H9 (cell line): Measurements from ENCODE around the gene KRT40. TPM values are rescaled to one million over a fixed set of nuclear protein-coding genes. Genes with fewer than 3 reads are reported as not detected.

Experiments used
- DNase-seq: peaks from one replicate; pipeline ENCODE4 v3.0.0-alpha.2; 2017
- H2AFZ ChIP-seq: one replicate; pipeline ENCODE4 v1.6.1; 2013; ENCODE audit warnings: mild to moderate bottlenecking, low read length, control low read depth, moderate library complexity
- H2AK5ac ChIP-seq: 2 replicates; pipeline ENCODE4 v1.6.1; 2013; ENCODE audit warnings: low read length, control low read depth, mixed read lengths; ENCODE audit not compliant: insufficient read length
- H2BK120ac ChIP-seq: one replicate; pipeline ENCODE4 v1.6.1; 2013; ENCODE audit warnings: low read depth, mild to moderate bottlenecking, low read length, control low read depth, inconsistent platforms; ENCODE audit not compliant: poor library complexity, severe bottlenecking
- H2BK12ac ChIP-seq: 2 replicates; pipeline ENCODE4 v1.6.1; 2013; ENCODE audit warnings: low read length, control low read depth, mixed read lengths, low read depth; ENCODE audit not compliant: insufficient read length
- H2BK15ac ChIP-seq: 2 replicates; pipeline ENCODE4 v1.6.1; 2013; ENCODE audit warnings: low read depth, low read length, control low read depth
- H2BK20ac ChIP-seq: one replicate; pipeline ENCODE4 v1.6.1; 2013; ENCODE audit warnings: low read depth, mild to moderate bottlenecking, low read length, control low read depth, inconsistent platforms; ENCODE audit not compliant: poor library complexity, severe bottlenecking
- H2BK5ac ChIP-seq: 2 replicates; pipeline ENCODE4 v1.6.1; 2013; ENCODE audit warnings: low read length, control low read depth, mixed read lengths; ENCODE audit not compliant: insufficient read length
- H3K14ac ChIP-seq: 2 replicates; pipeline ENCODE4 v1.6.1; 2013; ENCODE audit warnings: low read length, control low read depth; ENCODE audit not compliant: insufficient read depth
- H3K18ac ChIP-seq: 2 replicates; pipeline ENCODE4 v1.6.1; 2013; ENCODE audit warnings: low read depth, mild to moderate bottlenecking, mixed read lengths, low read length, control low read depth; ENCODE audit not compliant: insufficient read length
- H3K23ac ChIP-seq: 2 replicates; pipeline ENCODE4 v1.6.1; 2013; ENCODE audit warnings: low read length, control low read depth, mixed read lengths, low read depth; ENCODE audit not compliant: insufficient read length
- H3K23me2 ChIP-seq: 2 replicates; pipeline ENCODE4 v1.6.1; 2013; ENCODE audit warnings: low read depth, mild to moderate bottlenecking, mixed read lengths, low read length, control low read depth; ENCODE audit not compliant: insufficient read length, poor library complexity, severe bottlenecking
- H3K27ac ChIP-seq: 2 replicates; pipeline ENCODE4 v1.5.1; 2013; ENCODE audit warnings: low read length, control low read depth, mixed read lengths, low read depth; ENCODE audit not compliant: insufficient read length
- H3K27me3 ChIP-seq: 2 replicates; pipeline ENCODE4 v1.6.1; 2013; ENCODE audit warnings: low read length, control low read depth, inconsistent platforms; ENCODE audit not compliant: insufficient read depth
- H3K4ac ChIP-seq: 2 replicates; pipeline ENCODE4 v1.6.1; 2013; ENCODE audit warnings: low read depth, mild to moderate bottlenecking, control low read depth, inconsistent platforms, low read length, moderate library complexity
- H3K4me1 ChIP-seq: 2 replicates; pipeline ENCODE4 v1.6.1; 2013; ENCODE audit warnings: low read length, control low read depth, inconsistent platforms; ENCODE audit not compliant: insufficient read depth
- H3K4me2 ChIP-seq: 2 replicates; pipeline ENCODE4 v1.6.1; 2013; ENCODE audit warnings: low read length, control low read depth, mixed read lengths; ENCODE audit not compliant: insufficient read length, insufficient read depth
- H3K56ac ChIP-seq: 2 replicates; pipeline ENCODE4 v1.6.1; 2013; ENCODE audit warnings: low read depth, mild to moderate bottlenecking, mixed read lengths, low read length, control low read depth; ENCODE audit not compliant: insufficient read length
- H3K79me1 ChIP-seq: 2 replicates; pipeline ENCODE4 v1.6.1; 2013; ENCODE audit warnings: low read depth, mild to moderate bottlenecking, moderate library complexity, low read length, control low read depth, inconsistent platforms; ENCODE audit not compliant: insufficient read depth, poor library complexity, severe bottlenecking
- H3K79me2 ChIP-seq: 2 replicates; pipeline ENCODE4 v1.6.1; 2013; ENCODE audit warnings: low read length, control low read depth, inconsistent platforms; ENCODE audit not compliant: insufficient read depth
- H3K9ac ChIP-seq: 2 replicates; pipeline ENCODE4 v1.6.1; 2013; ENCODE audit warnings: low read length, control low read depth, mixed read lengths; ENCODE audit not compliant: insufficient read length; ENCODE audit errors: extremely low read depth
- H3K9me3 ChIP-seq: one replicate; pipeline ENCODE4 v1.6.1; 2013; ENCODE audit warnings: low read depth, low read length, inconsistent platforms; ENCODE audit not compliant: control insufficient read depth
- H3T11ph ChIP-seq: one replicate; pipeline ENCODE4 v1.6.1; 2013; ENCODE audit warnings: mild to moderate bottlenecking, low read length, control low read depth, inconsistent platforms
- H4K20me1 ChIP-seq: one replicate; pipeline ENCODE4 v1.6.1; 2013; ENCODE audit not compliant: control insufficient read depth, insufficient read length, insufficient read depth
- H4K5ac ChIP-seq: 2 replicates; pipeline ENCODE4 v1.6.1; 2013; ENCODE audit warnings: low read depth, mild to moderate bottlenecking, mixed read lengths, low read length, control low read depth; ENCODE audit not compliant: insufficient read length
- H4K8ac ChIP-seq: replicated peaks from 2 replicates; pipeline ENCODE4 v1.6.1; 2013; ENCODE audit warnings: low read length, control low read depth, mixed read lengths, low read depth; ENCODE audit not compliant: insufficient read length
- H4K91ac ChIP-seq: 2 replicates; pipeline ENCODE4 v1.6.1; 2013; ENCODE audit warnings: low read depth, mild to moderate bottlenecking, moderate library complexity, mixed read lengths, low read length, control low read depth; ENCODE audit not compliant: insufficient read length
- H3K27ac Mint-ChIP-seq, 3 experiments: 2 replicates in 2 of 3; 3 replicates in 1 of 3; pipeline ENCODE4 v1.8.0; 2020 to 2021; ENCODE audit warnings: mixed read lengths in 3 of 3, mild to moderate bottlenecking in 1 of 3, moderate library complexity in 1 of 3
- H3K27me3 Mint-ChIP-seq: 2 replicates; pipeline ENCODE4 v1.8.0; 2021; ENCODE audit warnings: low read depth, mild to moderate bottlenecking, moderate library complexity, mixed read lengths
- H3K36me3 Mint-ChIP-seq, 3 experiments: 2 replicates in 2 of 3; 3 replicates in 1 of 3; pipeline ENCODE4 v1.8.0; 2020 to 2021; ENCODE audit warnings: low read depth in 3 of 3, mixed read lengths in 3 of 3; ENCODE audit not compliant: insufficient read depth in 1 of 3
- H3K4me1 Mint-ChIP-seq, 2 experiments: 2 replicates each; pipeline ENCODE4 v1.8.0; 2020; ENCODE audit warnings: mixed read lengths in 2 of 2
- H3K4me3 Mint-ChIP-seq, 2 experiments: 2 replicates in 1 of 2; 3 replicates in 1 of 2; pipeline ENCODE4 v1.8.0; 2020 to 2021; ENCODE audit warnings: mild to moderate bottlenecking in 2 of 2, mixed read lengths in 2 of 2, moderate library complexity in 1 of 2
- H3K9me3 Mint-ChIP-seq, 2 experiments: 2 replicates in 1 of 2; 3 replicates in 1 of 2; pipeline ENCODE4 v1.8.0; 2020; ENCODE audit warnings: mild to moderate bottlenecking in 2 of 2, mixed read lengths in 2 of 2, moderate library complexity in 1 of 2
- CTCF ChIP-seq: fragments of 200-600 bp; sonication (generic); conservative IDR thresholded peaks from 3 replicates; pipeline ENCODE4 v1.8.0; 2021; ENCODE audit warnings: antibody characterized with exemption, mild to moderate bottlenecking
- WGBS: extraction: QIAGEN DNeasy Blood & Tissue Kit; methylation state at CpG from one replicate; pipeline ENCODE4 v1.1.7; 2013; ENCODE audit warnings: missing lambda C conversion rate, low lambda C conversion rate, mixed read lengths; ENCODE audit not compliant: insufficient read length; ENCODE audit errors: extremely low coverage; 5-methylcytosine and 5-hydroxymethylcytosine counted together
- total RNA-seq: library from RNA; stranded (reverse); gene quantifications from 2 replicates; pipeline ENCODE4 v1.2.1, GENCODE V29; 2021

KRT40 gene
- total RNA-seq, 1 experiment from 2014 or later = not detected

- H2BK120ac ChIP-seq = no peak overlapping the region
- no peak overlapping the region for H2BK12ac ChIP-seq
- H3K79me2 ChIP-seq = no peaks in the 10 kb centered on the region
- H4K91ac ChIP-seq = no peak overlapping the region
- no peak overlapping the region for H3K9ac ChIP-seq
- WGBS = no CpG with 5 or more reads among the region's 2 CpGs
- no peaks in the 10 kb centered on the region for H3K27me3 ChIP-seq
- no peak overlapping the region for H2AFZ ChIP-seq
- H4K8ac ChIP-seq = no peak overlapping the region
- no peaks in the 10 kb centered on the region for H3K79me1 ChIP-seq
- no peaks in the 10 kb centered on the region for H3K9me3 ChIP-seq
- no peaks in the 10 kb centered on the region for H3K23me2 ChIP-seq
- Mint-ChIP-seq H3K27ac (no peak overlapping the region), H3K9me3 (no peaks in the 10 kb centered on the region), H3K4me3 (no peak overlapping the region), H3K4me1 (peaks cover 8 to 15% of the 10 kb centered on the region in 2 experiments), H3K36me3 (no peaks in the 10 kb centered on the region), H3K27me3 (no peaks in the 10 kb centered on the region; the same call in 1 of the 2 replicates)
- no peak overlapping the region for H2AK5ac ChIP-seq
- no peak overlapping the region for H3K18ac ChIP-seq
- no peak for TF ChIP-seq CTCF
- no peak overlapping the region for H3K23ac ChIP-seq
- H3K4me2 ChIP-seq = no peak overlapping the region
- H3K56ac ChIP-seq = no peak overlapping the region
- no peak overlapping the region for H4K5ac ChIP-seq
- no peaks in the 10 kb centered on the region for H3K4me1 ChIP-seq
- DNase-seq = no peak
- no peak overlapping the region for H3K4ac ChIP-seq
- no peak overlapping the region for H2BK5ac ChIP-seq
- H2BK20ac ChIP-seq = no peak overlapping the region
- no peak overlapping the region for H3T11ph ChIP-seq
- H2BK15ac ChIP-seq = no peak overlapping the region
- H3K27ac ChIP-seq = no peak overlapping the region
- H3K14ac ChIP-seq = no peak overlapping the region
- no peaks in the 10 kb centered on the region for H4K20me1 ChIP-seq
Measured at GRCh38 chr17:40952154-40952553, 32.0 kb downstream of the KRT40 start.
